Thymus (tissue), 14 donors: ENCODE results near the gene AAGAB. TPM values are rescaled to one million over a fixed set of nuclear protein-coding genes. Genes with fewer than 3 reads are reported as not detected.
"Not testable (repeated sequence)": the region's sequence is repeated elsewhere in the genome, so short reads cannot be mapped to it uniquely, and the experiment has no call there.

Experiments used
- DNase-seq, 9 donors: peaks; one replicate each; pipeline ENCODE4 v3.0.0-alpha.2; 2013; ENCODE audit warnings: low spot score in 9 of 9, low read depth in 6 of 9, missing footprints in 1 of 9
- H3K27ac ChIP-seq, 2 donors: one replicate each; pipeline ENCODE4 v1.5.1; 2013; ENCODE audit warnings: control low read depth in 1 of 2, low read depth in 1 of 2, low read length in 1 of 2, mild to moderate bottlenecking in 1 of 2, moderate library complexity in 1 of 2
- H3K27me3 ChIP-seq, 2 donors: one replicate each; pipeline ENCODE4 v1.5.1; 2013; ENCODE audit warnings: low read length in 1 of 2; ENCODE audit not compliant: control insufficient read depth in 2 of 2, insufficient read depth in 1 of 2
- H3K36me3 ChIP-seq, 2 donors: one replicate each; pipeline ENCODE4 v1.5.1; 2013; ENCODE audit warnings: low read length in 1 of 2, mild to moderate bottlenecking in 1 of 2, moderate library complexity in 1 of 2; ENCODE audit not compliant: control insufficient read depth in 2 of 2, insufficient read depth in 2 of 2
- H3K4me1 ChIP-seq, 2 donors: one replicate each; pipeline ENCODE4 v1.5.1; 2013; ENCODE audit warnings: low read length in 2 of 2; ENCODE audit not compliant: control insufficient read depth in 2 of 2, insufficient read depth in 2 of 2
- H3K4me3 ChIP-seq, 2 donors: one replicate each; pipeline ENCODE4 v1.5.1; 2013; ENCODE audit warnings: low read length in 2 of 2, control low read depth in 1 of 2, mild to moderate bottlenecking in 1 of 2
- H3K9me3 ChIP-seq, 2 donors: one replicate each; pipeline ENCODE4 v1.5.1; 2013; ENCODE audit warnings: low read length in 1 of 2, mild to moderate bottlenecking in 1 of 2; ENCODE audit not compliant: control insufficient read depth in 2 of 2, insufficient read depth in 1 of 2
- WGBS: extraction: QIAGEN DNeasy Blood & Tissue Kit; methylation state at CpG from one replicate; pipeline ENCODE4 v1.1.7; 2013; 5-methylcytosine and 5-hydroxymethylcytosine counted together
- long read RNA-seq, 10 donors: transcript quantifications; one replicate each; lab custom pipeline, GENCODE V29; 2026
- polyA plus RNA-seq: library from polyadenylated mRNA; stranded (reverse); fragments of 200-250 nt; gene quantifications from one replicate; pipeline ENCODE4 v1.2.3, GENCODE V29; 2013
- total RNA-seq: library from RNA; stranded (reverse); fragments of 120-200 nt; gene quantifications from one replicate; pipeline ENCODE4 v1.2.4, GENCODE V29; 2013
- donor health status: healthy.

Gene AAGAB
- 45.7 TPM for total RNA-seq
- 23.2 TPM for polyA plus RNA-seq
- long read RNA-seq, donor 1, partial matches to known transcripts, result 0 of 2 reads
- long read RNA-seq, donor 1, other reads (novel, unspliced or antisense), result 0 of 2 reads
- long read RNA-seq, donor 2, result 0 reads
- long read RNA-seq, donor 3, transcript AAGAB-201 (10 exons, 2,841 nt), result major isoform, 25 of 26 reads
- long read RNA-seq, donor 3, partial matches to known transcripts, result 0 of 26 reads
- long read RNA-seq, donor 3, other reads (novel, unspliced or antisense), result 0 of 26 reads
- long read RNA-seq, donor 4, transcript AAGAB-201 (10 exons, 2,841 nt), result major isoform, 7 of 8 reads
- long read RNA-seq, donor 4, partial matches to known transcripts, result 0 of 8 reads
- long read RNA-seq, donor 4, other reads (novel, unspliced or antisense), result 0 of 8 reads
- long read RNA-seq, donor 5, transcript AAGAB-201 (10 exons, 2,841 nt), result major isoform, 17 of 18 reads
- long read RNA-seq, donor 5, partial matches to known transcripts, result 0 of 18 reads
- long read RNA-seq, donor 5, other reads (novel, unspliced or antisense), result 0 of 18 reads
- long read RNA-seq, donor 6, partial matches to known transcripts, result 0 of 4 reads
- long read RNA-seq, donor 6, other reads (novel, unspliced or antisense), result 0 of 4 reads
- long read RNA-seq, donor 7, transcript AAGAB-201 (10 exons, 2,841 nt), result major isoform, 19 of 21 reads
- long read RNA-seq, donor 7, partial matches to known transcripts, result 0 of 21 reads
- long read RNA-seq, donor 7, other reads (novel, unspliced or antisense), result 0 of 21 reads
- long read RNA-seq, donor 8, partial matches to known transcripts, result 0 of 3 reads
- long read RNA-seq, donor 8, other reads (novel, unspliced or antisense), result 0 of 3 reads
- long read RNA-seq, donor 9, transcript AAGAB-201 (10 exons, 2,841 nt), result major isoform, 12 of 18 reads
- long read RNA-seq, donor 9, partial matches to known transcripts, result 5 of 18 reads
- long read RNA-seq, donor 9, other reads (novel, unspliced or antisense), result 0 of 18 reads
- long read RNA-seq, donor 10, transcript AAGAB-201 (10 exons, 2,841 nt), result major isoform, 6 of 6 reads
- long read RNA-seq, donor 10, partial matches to known transcripts, result 0 of 6 reads
- long read RNA-seq, donor 10, other reads (novel, unspliced or antisense), result 0 of 6 reads

GRCh38 chr15:67254238-67255175 is at the start of gene AAGAB, which contains the start of gene IQCH:
TSS of gene AAGAB (minus strand) at chr15:67254661. CDS start at chr15:67254631, 30 bp downstream.
TSS of gene IQCH (plus strand) at chr15:67254786. CDS start at chr15:67254897, 111 bp downstream.
- Histone ChIP-seq H3K27me3 (no peaks in the 10 kb centered on the region), H3K4me1 (peaks cover 8 to 10% of the 10 kb centered on the region in 2 donors), H3K9me3 (no peaks in the 10 kb centered on the region), H3K36me3 (no peaks in the 10 kb centered on the region), H3K27ac (peak within 1 kb of the TSS; percentile 83 to 91), H3K4me3 (peak within 1 kb of the TSS; percentile 76 to 86)
- WGBS, result under 1% methylated on average over 76 of the region's 76 CpGs
- peak; percentile 77 to 96 (median 93) for DNase-seq

GRCh38 chr15:67303490-67304363 is 49.3 kb upstream of the AAGAB start:
- Histone ChIP-seq H3K9me3 (no peaks in the 10 kb centered on the region), H3K36me3 (no peaks in the 10 kb centered on the region), H3K4me1 (no peaks in the 10 kb centered on the region), H3K4me3 (no peak overlapping the region), H3K27ac (no peak overlapping the region), H3K27me3 (no peaks in the 10 kb centered on the region)
- 80% methylated on average over 4 of the region's 4 CpGs for whole genome bisulfite sequencing
- DNase-seq, result peak; percentile 0 to 51 (median 14)

- H3K36me3 ChIP-seq, result no peaks in the 10 kb centered on the region
- 94% methylated on average over 2 of the region's 2 CpGs for WGBS
These were observed 46.0 kb upstream of the AAGAB start for GRCh38 chr15:67300266-67301025.

GRCh38 chr15:67296684-67297083 is 42.2 kb upstream of the AAGAB start:
- H3K36me3 ChIP-seq, result no peaks in the 10 kb centered on the region
- no peaks in the 10 kb centered on the region for H3K27me3 ChIP-seq
- H3K4me3 ChIP-seq, result no peak overlapping the region
- H3K9me3 ChIP-seq, result no peaks in the 10 kb centered on the region
- 97% methylated on average over 1 of the region's 1 CpG for WGBS
- no peaks in the 10 kb centered on the region for H3K4me1 ChIP-seq
- no peak for DNase-seq
- H3K27ac ChIP-seq, result no peak overlapping the region

More at GRCh38 chr15:67300266-67301025, 46.0 kb upstream of the AAGAB start:
- DNase-seq, result no peak
- H3K27ac ChIP-seq, result no peak overlapping the region
- no peaks in the 10 kb centered on the region for H3K9me3 ChIP-seq
- H3K27me3 ChIP-seq, result no peaks in the 10 kb centered on the region
- H3K4me3 ChIP-seq, result no peak overlapping the region
- H3K4me1 ChIP-seq, result no peaks in the 10 kb centered on the region

- Histone ChIP-seq H3K4me1 (no peaks in the 10 kb centered on the region), H3K9me3 (no peaks in the 10 kb centered on the region), H3K27me3 (no peaks in the 10 kb centered on the region), H3K36me3 (no peaks in the 10 kb centered on the region), H3K27ac (no peak overlapping the region), H3K4me3 (no peak overlapping the region)
- 96% methylated on average over 5 of the region's 5 CpGs for WGBS
- no peak for DNase-seq
These were observed 41.7 kb upstream of the AAGAB start for GRCh38 chr15:67296188-67296587.

- Histone ChIP-seq H3K9me3 (no peaks in the 10 kb centered on the region), H3K36me3 (no peaks in the 10 kb centered on the region), H3K4me3 (no peak overlapping the region), H3K4me1 (no peaks in the 10 kb centered on the region), H3K27me3 (no peaks in the 10 kb centered on the region), H3K27ac (no peak overlapping the region)
- no peak for DNase-seq
- WGBS, result 100% methylated on average over 1 of the region's 1 CpG
These were observed 35.9 kb upstream of the AAGAB start for GRCh38 chr15:67290319-67290718.

GRCh38 chr15:67286400-67286799 is 31.9 kb upstream of the AAGAB start:
- not testable (repeated sequence) for H3K9me3 ChIP-seq, H3K4me1 ChIP-seq, H3K27ac ChIP-seq, DNase-seq, H3K36me3 ChIP-seq, H3K27me3 ChIP-seq, H3K4me3 ChIP-seq
- 83% methylated on average over 6 of the region's 6 CpGs for WGBS
